ENCODE results near the gene MPP1.

Gene MPP1

GRCh38 chrX:154737136-154737535, 68.1 kb downstream of the MPP1 start:
- no peak for DNase-seq (ENCODE audit: low spot score in 2 of 2)
- peaks cover 7% of the 10 kb centered on the region for H3K36me3 Mint-ChIP-seq
- H3K4me3 Mint-ChIP-seq: no peak overlapping the region
- peaks cover 19% of the 10 kb centered on the region for H3K4me1 Mint-ChIP-seq
- no peaks in the 10 kb centered on the region for H3K9me3 Mint-ChIP-seq
- H3K27ac Mint-ChIP-seq: peak overlapping the region; percentile 39
- no peak for ATAC-seq (ENCODE audit: low read depth)
- H3K27me3 Mint-ChIP-seq: no peaks in the 10 kb centered on the region

DNA sequence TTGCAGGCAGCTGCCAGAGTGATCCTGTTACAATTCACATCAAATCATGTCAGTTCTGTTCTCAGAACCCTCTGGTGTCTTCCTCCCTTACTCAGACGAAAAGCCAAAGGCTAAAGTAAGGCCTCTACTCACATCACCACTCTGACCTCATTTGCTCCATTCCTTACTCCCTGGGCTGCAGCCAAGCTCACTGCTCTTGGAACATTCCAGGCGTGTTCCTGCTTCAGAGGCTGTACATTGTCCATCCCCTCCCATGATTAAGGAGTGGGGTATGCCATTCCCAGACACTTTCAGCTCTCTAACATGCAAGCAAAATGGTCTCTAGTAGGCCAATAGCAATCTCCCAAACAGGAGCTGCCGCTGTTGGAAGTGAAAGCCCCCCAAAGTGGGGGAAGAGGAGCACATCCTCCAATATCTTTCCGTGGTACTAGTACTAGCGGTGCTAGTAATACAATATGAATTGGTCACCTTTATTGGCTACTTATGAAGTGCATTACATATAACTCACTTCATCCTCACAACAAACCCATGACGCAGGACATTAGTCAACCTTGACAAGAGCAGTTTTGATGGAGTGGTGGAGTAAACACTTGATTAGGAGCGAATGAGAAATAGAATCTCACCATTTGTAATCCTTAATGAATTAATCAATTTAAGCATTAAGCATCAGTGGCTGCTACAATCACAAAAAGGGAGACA, 69.4 kb downstream of the MPP1 start:
- ATAC-seq (ENCODE audit: low read depth): no peak
- no peaks in the 10 kb centered on the region for H3K9me3 Mint-ChIP-seq
- DNase-seq (ENCODE audit: low spot score in 2 of 2): no peak
- H3K4me3 Mint-ChIP-seq: no peak overlapping the region
- peaks cover 26% of the 10 kb centered on the region for H3K4me1 Mint-ChIP-seq
- peak overlapping the region; percentile 58 for H3K27ac Mint-ChIP-seq
- H3K36me3 Mint-ChIP-seq: peaks cover 5% of the 10 kb centered on the region
- H3K27me3 Mint-ChIP-seq: no peaks in the 10 kb centered on the region

DNA sequence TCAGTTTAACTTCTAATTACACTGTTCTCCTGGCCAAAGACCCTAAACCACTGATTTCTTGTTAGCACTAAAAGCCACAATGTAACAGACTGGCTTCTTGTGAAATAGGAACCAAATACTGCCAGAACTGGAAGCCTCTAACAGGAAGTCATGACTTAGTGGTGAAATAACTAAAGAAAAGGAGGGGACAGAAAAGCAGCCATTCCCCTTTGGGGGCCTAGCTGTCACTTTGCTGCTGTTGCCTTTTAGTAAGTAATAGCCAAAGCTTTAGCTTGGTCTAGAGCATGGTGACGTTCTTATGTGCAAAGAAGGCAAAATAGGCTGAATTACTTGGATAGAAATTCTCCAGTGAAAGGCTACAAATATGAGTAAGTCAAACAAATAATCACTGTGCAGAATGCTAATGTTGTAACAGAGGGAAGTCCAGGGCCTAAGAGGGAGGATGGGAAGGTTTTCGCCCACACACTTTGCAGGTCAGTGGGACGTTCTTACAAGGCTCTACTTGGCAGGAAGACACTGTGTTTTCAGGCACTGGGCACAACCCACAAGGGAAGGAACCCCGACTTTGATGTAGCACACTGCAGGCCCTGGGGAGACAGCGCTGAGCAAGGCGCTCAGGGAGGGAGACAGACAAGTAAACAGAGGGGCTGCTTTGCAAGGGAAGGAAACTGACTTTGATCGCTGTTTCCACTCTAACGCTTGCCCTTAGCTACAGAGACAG, 71.1 kb downstream of the MPP1 start:
- peak overlapping the region; percentile 86 for H3K27ac Mint-ChIP-seq
- H3K27me3 Mint-ChIP-seq: no peaks in the 10 kb centered on the region
- H3K9me3 Mint-ChIP-seq: no peaks in the 10 kb centered on the region
- peak overlapping the region; percentile 62 for H3K4me3 Mint-ChIP-seq
- ATAC-seq (ENCODE audit: low read depth) (peak; percentile 76), DNase-seq (ENCODE audit: low spot score in 2 of 2) (no peak)
- H3K4me1 Mint-ChIP-seq: peaks cover 29% of the 10 kb centered on the region
- H3K36me3 Mint-ChIP-seq: peaks cover 7% of the 10 kb centered on the region

DNA sequence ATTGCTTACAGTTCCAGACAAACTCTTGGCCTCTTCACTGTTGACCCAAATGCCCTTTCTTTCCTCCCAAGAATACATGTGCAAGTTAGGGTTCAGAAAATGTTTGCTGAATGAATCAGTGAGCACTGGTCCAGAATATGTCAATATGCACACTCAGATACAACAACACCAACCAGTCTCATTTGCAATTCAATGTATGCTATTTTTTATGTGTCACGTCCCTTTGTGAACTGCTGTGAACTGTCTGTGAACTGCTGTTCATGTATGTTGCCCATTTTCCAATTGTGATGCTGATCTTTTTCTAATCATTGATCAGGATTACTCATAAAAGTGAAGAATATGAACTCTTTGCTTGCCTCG, 72.2 kb downstream of the MPP1 start:
- no peaks in the 10 kb centered on the region for H3K27me3 Mint-ChIP-seq
- no peaks in the 10 kb centered on the region for H3K9me3 Mint-ChIP-seq
- H3K4me1 Mint-ChIP-seq: peaks cover 29% of the 10 kb centered on the region
- no peak overlapping the region for H3K4me3 Mint-ChIP-seq
- ATAC-seq (ENCODE audit: low read depth) (no peak), DNase-seq (ENCODE audit: low spot score in 2 of 2) (no peak)
- peaks cover 7% of the 10 kb centered on the region for H3K36me3 Mint-ChIP-seq
- H3K27ac Mint-ChIP-seq: peak overlapping the region; percentile 6

- H3K9me3 Mint-ChIP-seq: no peaks in the 10 kb centered on the region
- H3K27me3 Mint-ChIP-seq: no peaks in the 10 kb centered on the region
- DNase-seq (ENCODE audit: low spot score in 2 of 2): no peak
- peak overlapping the region; percentile 8 for H3K4me3 Mint-ChIP-seq
- peaks cover 29% of the 10 kb centered on the region for H3K4me1 Mint-ChIP-seq
- H3K36me3 Mint-ChIP-seq: peaks cover 7% of the 10 kb centered on the region
- peak overlapping the region; percentile 6 for H3K27ac Mint-ChIP-seq
- ATAC-seq (ENCODE audit: low read depth): no peak
Observed at GRCh38 chrX:154732421-154733065, 72.7 kb downstream of the MPP1 start.

- H3K4me3 Mint-ChIP-seq: no peak overlapping the region
- no peaks in the 10 kb centered on the region for H3K27me3 Mint-ChIP-seq
- H3K9me3 Mint-ChIP-seq: no peaks in the 10 kb centered on the region
- DNase-seq (ENCODE audit: low spot score in 2 of 2) (no peak), ATAC-seq (ENCODE audit: low read depth) (no peak)
- peaks cover 32% of the 10 kb centered on the region for H3K4me1 Mint-ChIP-seq
- peaks cover 4% of the 10 kb centered on the region for H3K36me3 Mint-ChIP-seq
- no peak overlapping the region for H3K27ac Mint-ChIP-seq
Observed at GRCh38 chrX:154731881-154732280, 73.4 kb downstream of the MPP1 start.

DNA sequence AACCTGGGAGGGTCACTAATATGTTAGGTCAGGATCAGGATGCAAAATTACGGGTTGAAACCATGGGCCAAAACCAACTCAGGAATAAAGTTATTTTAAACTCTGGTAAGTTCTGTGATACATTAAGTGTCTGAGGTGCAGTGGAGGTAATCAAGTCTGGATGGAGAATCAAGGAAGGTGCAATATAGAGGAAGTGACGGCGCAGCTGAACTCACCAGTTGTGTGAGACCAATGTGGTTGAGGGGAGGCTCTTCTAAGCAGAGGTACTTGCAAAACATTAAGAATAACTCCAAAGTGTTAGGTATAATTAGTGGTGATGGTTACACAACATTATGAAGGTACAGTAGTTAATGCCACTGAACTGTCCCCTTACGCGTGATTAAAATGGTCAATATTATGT, 74.1 kb downstream of the MPP1 start:
- peaks cover 4% of the 10 kb centered on the region for H3K36me3 Mint-ChIP-seq
- H3K27ac Mint-ChIP-seq: no peak overlapping the region
- H3K9me3 Mint-ChIP-seq: no peaks in the 10 kb centered on the region
- no peak for ATAC-seq (ENCODE audit: low read depth)
- H3K27me3 Mint-ChIP-seq: no peaks in the 10 kb centered on the region
- no peak for DNase-seq (ENCODE audit: low spot score in 2 of 2)
- peaks cover 37% of the 10 kb centered on the region for H3K4me1 Mint-ChIP-seq
- no peak overlapping the region for H3K4me3 Mint-ChIP-seq

DNA sequence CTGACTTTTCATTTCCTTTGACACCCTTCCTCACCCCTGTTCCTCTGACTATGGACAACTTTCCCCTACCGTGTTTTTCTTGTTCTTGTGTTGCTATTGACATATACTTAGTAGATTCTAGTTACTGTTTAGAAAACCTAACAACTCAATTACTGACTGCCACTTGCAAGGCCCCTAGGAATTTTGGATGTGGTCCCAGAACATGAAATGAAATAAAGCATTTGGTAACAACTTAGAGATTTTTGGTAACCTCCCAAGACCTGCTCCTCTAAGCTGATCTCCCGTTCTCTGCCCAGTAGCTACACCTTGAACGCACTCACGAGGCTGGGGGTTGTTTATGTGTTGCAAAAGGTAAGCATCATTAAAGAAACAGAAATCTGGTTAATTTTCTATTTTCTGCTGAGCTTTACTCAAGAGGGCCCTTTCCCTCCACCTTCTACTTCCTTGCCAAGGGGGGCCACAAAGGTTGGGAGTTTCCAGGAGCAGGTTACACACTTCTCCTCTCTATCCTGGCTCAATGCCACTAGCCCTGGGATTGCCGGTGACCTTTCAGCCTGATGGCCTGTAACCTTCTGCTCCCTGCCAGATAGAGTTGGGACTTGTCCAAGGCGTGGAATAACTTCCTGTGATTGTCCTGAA, 74.9 kb downstream of the MPP1 start:
- peaks cover 4% of the 10 kb centered on the region for H3K36me3 Mint-ChIP-seq
- no peaks in the 10 kb centered on the region for H3K9me3 Mint-ChIP-seq
- H3K4me1 Mint-ChIP-seq: peaks cover 39% of the 10 kb centered on the region
- no peak overlapping the region for H3K27ac Mint-ChIP-seq
- no peak for ATAC-seq (ENCODE audit: low read depth)
- no peaks in the 10 kb centered on the region for H3K27me3 Mint-ChIP-seq
- DNase-seq (ENCODE audit: low spot score in 2 of 2): no peak
- no peak overlapping the region for H3K4me3 Mint-ChIP-seq

DNA sequence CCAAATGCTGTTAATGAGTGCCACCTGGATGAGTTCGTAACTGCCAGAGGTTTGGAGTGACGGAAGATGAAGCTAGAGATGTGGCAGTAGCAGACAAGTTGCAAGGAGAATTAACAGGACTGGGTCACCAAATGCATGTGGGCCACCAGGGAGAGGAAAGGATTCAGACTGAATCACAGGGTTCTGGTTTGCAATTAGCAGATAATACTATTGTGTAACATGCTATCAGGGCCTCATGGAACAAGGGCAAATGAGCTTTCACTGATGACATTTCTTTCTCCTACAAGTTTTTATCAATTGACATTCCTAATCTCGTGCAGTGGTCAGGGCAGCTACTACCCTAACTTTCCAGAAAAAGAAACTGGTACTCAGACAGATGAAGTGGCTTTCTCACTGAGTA, 75.8 kb downstream of the MPP1 start:
- DNase-seq (ENCODE audit: low spot score in 2 of 2): no peak
- Mint-ChIP-seq H3K9me3 (no peaks in the 10 kb centered on the region), H3K36me3 (peaks cover 4% of the 10 kb centered on the region), H3K27ac (no peak overlapping the region), H3K27me3 (no peaks in the 10 kb centered on the region), H3K4me3 (no peak overlapping the region), H3K4me1 (peaks cover 44% of the 10 kb centered on the region)
- ATAC-seq (ENCODE audit: low read depth): no peak
